DOHH2 (cell line): ENCODE measurements around the gene CDKN1C.

Experiments used
- CTCF ChIP-seq: fragments of 200-600 bp; sonication (generic); IDR thresholded peaks from one replicate; pipeline ENCODE4 v1.5.1; 2014; ENCODE audit warnings: antibody characterized with exemption, mild to moderate bottlenecking, low read depth, low read length; ENCODE audit not compliant: poor library complexity, severe bottlenecking
- EZH2phosphoT487 ChIP-seq: fragments of 200-600 bp; sonication (generic); IDR thresholded peaks from 2 replicates; pipeline ENCODE4 v1.6.1; 2017; ENCODE audit warnings: borderline replicate concordance, mild to moderate bottlenecking, antibody characterized with exemption, low read length, moderate library complexity, mixed read lengths

- TF ChIP-seq CTCF = no peak
- TF ChIP-seq EZH2phosphoT487 = no peak
Measured at GRCh38 chr11:2846056-2846455, 39.5 kb downstream of the CDKN1C start.
